ENCODE measurements around the gene C10orf90. TPM values are rescaled to one million over a fixed set of nuclear protein-coding genes. Genes with fewer than 3 reads are reported as not detected.

The C10orf90 gene
- total RNA-seq, 1 experiment from 2014 or later, result not detected

DNA sequence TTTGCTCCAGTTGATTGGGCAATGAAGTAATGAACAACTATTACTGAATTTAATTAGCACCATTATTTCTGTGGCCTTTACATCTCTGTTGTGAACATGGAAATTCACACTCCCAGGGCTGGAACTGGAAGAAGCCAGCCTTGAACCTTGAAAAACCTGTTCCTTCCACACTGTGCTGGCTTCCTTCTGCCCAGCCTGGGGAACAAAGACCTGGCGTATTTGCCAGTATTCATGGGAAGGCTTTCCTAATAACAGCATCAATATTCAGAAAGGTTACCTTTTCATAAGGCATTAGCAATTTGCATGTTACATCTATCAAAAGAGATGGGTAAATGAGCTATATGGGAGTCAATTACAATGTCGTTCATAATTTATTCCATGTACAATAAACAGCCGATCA lies 1.3 kb downstream of the C10orf90 start:
- no peak for DNase-seq
- Mint-ChIP-seq H3K9me3 (peaks cover 4 to 9% of the 10 kb centered on the region in 2 experiments; a peak in 4 of 5 replicates), H3K4me3 (no peak overlapping the region)

More for the DNA sequence above, 1.3 kb downstream of the C10orf90 start:
- Histone ChIP-seq H3K18ac (ENCODE audit: insufficient read length, low read depth, low read length) (no peak overlapping the region), H4K8ac (replicated peaks; ENCODE audit: insufficient read length, low read depth, low read length) (no peak overlapping the region), H3K56ac (ENCODE audit: insufficient read length, low read depth, low read length) (no peak overlapping the region), H3K4ac (ENCODE audit: low read depth, low read length) (no peak overlapping the region), H4K91ac (ENCODE audit: insufficient read length, low read depth, low read length) (no peak overlapping the region), H3K79me1 (ENCODE audit: insufficient read depth, low read depth, low read length, poor library complexity, severe bottlenecking) (no peaks in the 10 kb centered on the region), H3K27me3 (ENCODE audit: insufficient read depth, low read length) (no peaks in the 10 kb centered on the region), H2BK5ac (ENCODE audit: insufficient read length, low read length) (no peak overlapping the region), H2BK15ac (ENCODE audit: low read depth, low read length) (no peak overlapping the region), H3K4me1 (ENCODE audit: insufficient read depth, low read length) (peaks cover 2% of the 10 kb centered on the region; the same call in 1 of the 2 replicates), H4K5ac (ENCODE audit: insufficient read length, low read depth, low read length) (no peak overlapping the region), H3T11ph (ENCODE audit: low read length) (no peak overlapping the region), H3K14ac (ENCODE audit: insufficient read depth, low read length) (no peak overlapping the region), H3K23me2 (ENCODE audit: insufficient read length, low read depth, low read length, poor library complexity, severe bottlenecking) (peaks cover 5% of the 10 kb centered on the region), H3K9me3 (ENCODE audit: control insufficient read depth, low read depth, low read length) (no peaks in the 10 kb centered on the region), H2BK20ac (ENCODE audit: low read depth, low read length, poor library complexity, severe bottlenecking) (no peak overlapping the region), H4K20me1 (ENCODE audit: control insufficient read depth, insufficient read depth, insufficient read length) (no peaks in the 10 kb centered on the region), H3K4me2 (ENCODE audit: insufficient read depth, insufficient read length, low read length) (no peak overlapping the region), H3K27ac (ENCODE audit: insufficient read length, low read depth, low read length) (no peak overlapping the region), H2BK120ac (ENCODE audit: low read depth, low read length, poor library complexity, severe bottlenecking) (no peak overlapping the region), H3K9ac (ENCODE audit: extremely low read depth, insufficient read length, low read length) (no peak overlapping the region), H2AK5ac (ENCODE audit: insufficient read length, low read length) (no peak overlapping the region), H3K79me2 (ENCODE audit: insufficient read depth, low read length) (no peaks in the 10 kb centered on the region), H3K23ac (ENCODE audit: insufficient read length, low read depth, low read length) (no peak overlapping the region), H2AFZ (ENCODE audit: low read length) (no peak overlapping the region), H2BK12ac (ENCODE audit: insufficient read length, low read depth, low read length) (no peak overlapping the region)
- TF ChIP-seq, protein P1, sequence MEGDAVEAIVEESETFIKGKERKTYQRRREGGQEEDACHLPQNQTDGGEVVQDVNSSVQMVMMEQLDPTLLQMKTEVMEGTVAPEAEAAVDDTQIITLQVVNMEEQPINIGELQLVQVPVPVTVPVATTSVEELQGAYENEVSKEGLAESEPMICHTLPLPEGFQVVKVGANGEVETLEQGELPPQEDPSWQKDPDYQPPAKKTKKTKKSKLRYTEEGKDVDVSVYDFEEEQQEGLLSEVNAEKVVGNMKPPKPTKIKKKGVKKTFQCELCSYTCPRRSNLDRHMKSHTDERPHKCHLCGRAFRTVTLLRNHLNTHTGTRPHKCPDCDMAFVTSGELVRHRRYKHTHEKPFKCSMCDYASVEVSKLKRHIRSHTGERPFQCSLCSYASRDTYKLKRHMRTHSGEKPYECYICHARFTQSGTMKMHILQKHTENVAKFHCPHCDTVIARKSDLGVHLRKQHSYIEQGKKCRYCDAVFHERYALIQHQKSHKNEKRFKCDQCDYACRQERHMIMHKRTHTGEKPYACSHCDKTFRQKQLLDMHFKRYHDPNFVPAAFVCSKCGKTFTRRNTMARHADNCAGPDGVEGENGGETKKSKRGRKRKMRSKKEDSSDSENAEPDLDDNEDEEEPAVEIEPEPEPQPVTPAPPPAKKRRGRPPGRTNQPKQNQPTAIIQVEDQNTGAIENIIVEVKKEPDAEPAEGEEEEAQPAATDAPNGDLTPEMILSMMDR (conservative IDR thresholded peaks at IDR 0.05), result no peak
- H3K4me1 Mint-ChIP-seq, result peaks cover 9 to 10% of the 10 kb centered on the region in 2 experiments
- H3K27ac Mint-ChIP-seq, result no peak overlapping the region
- peaks cover 3% of the 10 kb centered on the region for H3K27me3 Mint-ChIP-seq (ENCODE audit: low read depth)
- H3K36me3 Mint-ChIP-seq (ENCODE audit: insufficient read depth in 1 of 3, low read depth in 3 of 3), result peaks cover 0 to 6% (median 3%) of the 10 kb centered on the region in 3 experiments; a peak in 4 of 7 replicates
- no CpG with 5 or more reads among the region's 3 CpGs for WGBS (ENCODE audit: extremely low coverage, insufficient read length, low lambda C conversion rate)

Data from H9 (cell line).